H1 (cell line): ENCODE results near the gene HDAC9. TPM values are rescaled to one million over a fixed set of nuclear protein-coding genes. Genes with fewer than 3 reads are reported as not detected.

Experiments used
- CTCF ChIA-PET: fragments of 300-600 bp; sonication (Branson Sonifier 250); formaldehyde crosslinking; loops from one replicate; lab custom pipeline; 2021; ENCODE audit not compliant: partially characterized antibody; lab: Charles Lee
- POLR2A ChIA-PET: fragments of 300-600 bp; sonication (Branson Sonifier 250); formaldehyde crosslinking; loops from one replicate; lab custom pipeline; 2021; ENCODE audit warnings: inconsistent platforms; ENCODE audit not compliant: partially characterized antibody; lab: Charles Lee
- DNase-seq, 2 experiments: peaks; one replicate each; pipeline versions ENCODE4 v3.0.0 to v3.0.0-alpha.2; 2010 to 2022; ENCODE audit warnings: low spot score in 2 of 2, low read depth in 1 of 2, mixed read lengths in 1 of 2
- FAIRE-seq: peaks from 2 replicates; lab custom pipeline; 2011; peaks lifted over from hg19 to GRCh38; lab: Jason Lieb, UNC
- H2AFZ ChIP-seq: 2 replicates; pipeline ENCODE4 v1.8.1; 2012; ENCODE audit warnings: low read length, inconsistent platforms
- H2AK5ac ChIP-seq: 2 replicates; pipeline ENCODE4 v1.6.1; 2013; ENCODE audit warnings: low read depth, low read length
- H2BK120ac ChIP-seq: replicated peaks from 2 replicates; pipeline ENCODE3; 2013; ENCODE audit warnings: low read depth, low read length, inconsistent platforms
- H2BK12ac ChIP-seq: 2 replicates; pipeline ENCODE4 v1.6.1; 2013; ENCODE audit warnings: low read depth, low read length
- H2BK15ac ChIP-seq: 2 replicates; pipeline ENCODE4 v1.6.1; 2013; ENCODE audit warnings: low read length
- H2BK20ac ChIP-seq: 2 replicates; pipeline ENCODE4 v1.6.1; 2013; ENCODE audit warnings: low read length
- H2BK5ac ChIP-seq: 2 replicates; pipeline ENCODE4 v1.6.1; 2013; ENCODE audit warnings: low read depth, low read length
- H3K14ac ChIP-seq: 2 replicates; pipeline ENCODE4 v1.6.1; 2013; ENCODE audit warnings: inconsistent platforms; ENCODE audit not compliant: insufficient read length
- H3K18ac ChIP-seq: 2 replicates; pipeline ENCODE4 v1.6.1; 2013; ENCODE audit warnings: low read length; ENCODE audit errors: extremely low read depth
- H3K23ac ChIP-seq: 2 replicates; pipeline ENCODE4 v1.6.1; 2013; ENCODE audit warnings: inconsistent platforms; ENCODE audit not compliant: insufficient read length
- H3K23me2 ChIP-seq: 2 replicates; pipeline ENCODE4 v1.6.1; 2013; ENCODE audit warnings: low read depth, low read length
- H3K27ac ChIP-seq: 2 replicates; pipeline ENCODE4 v1.6.1; 2011; ENCODE audit warnings: low read depth, low read length, inconsistent platforms
- H3K27me3 ChIP-seq, 4 experiments: replicated peaks in 1 of 4; 1 replicate in 1 of 4; 2 replicates in 3 of 4; pipeline versions ENCODE4 v1.6.1 to v1.8.1; 2011 to 2013; ENCODE audit warnings: low read length in 3 of 4, mild to moderate bottlenecking in 3 of 4, inconsistent platforms in 2 of 4, mixed read lengths in 2 of 4, moderate library complexity in 1 of 4; ENCODE audit not compliant: control insufficient read depth in 3 of 4, insufficient read depth in 3 of 4; ENCODE audit errors: extremely low read depth in 1 of 4
- H3K36me3 ChIP-seq, 4 experiments: 2 replicates each; pipeline versions ENCODE4 v1.6.1 to v1.8.1; 2011 to 2013; ENCODE audit warnings: mild to moderate bottlenecking in 4 of 4, low read length in 3 of 4, moderate library complexity in 2 of 4, control low read depth in 1 of 4, inconsistent platforms in 1 of 4; ENCODE audit not compliant: insufficient read depth in 4 of 4, control insufficient read depth in 2 of 4
- H3K4ac ChIP-seq: replicated peaks from 2 replicates; pipeline ENCODE3; 2013; ENCODE audit warnings: low read length, low read depth, mixed read lengths, inconsistent platforms; ENCODE audit not compliant: insufficient read length
- H3K4me1 ChIP-seq, 4 experiments: replicated peaks in 1 of 4; 1 replicate in 1 of 4; 2 replicates in 3 of 4; pipeline versions ENCODE4 v1.6.1 to v1.8.1; 2011 to 2013; ENCODE audit warnings: low read length in 3 of 4, inconsistent platforms in 2 of 4, mixed read lengths in 1 of 4; ENCODE audit not compliant: insufficient read depth in 4 of 4, control insufficient read depth in 3 of 4
- H3K4me2 ChIP-seq, 2 experiments: 2 replicates each; pipeline versions ENCODE4 v1.6.1 to v1.8.1; 2011 to 2013; ENCODE audit warnings: low read depth in 2 of 2, low read length in 2 of 2, control low read depth in 1 of 2, inconsistent platforms in 1 of 2, mild to moderate bottlenecking in 1 of 2; ENCODE audit not compliant: insufficient read depth in 1 of 2
- H3K4me3 ChIP-seq, 4 experiments: fragments of 200-600, 300-600 bp in 1 of 4; sonication (generic), shearing (Covaris generic), sonication (Bioruptor Twin) in 1 of 4; 2 replicates each; pipeline versions ENCODE4 v1.5.1 to v1.8.1; 2011 to 2016; ENCODE audit warnings: low read length in 4 of 4, low read depth in 3 of 4, control low read depth in 2 of 4, inconsistent platforms in 2 of 4, mild to moderate bottlenecking in 2 of 4, mixed read lengths in 1 of 4, moderate library complexity in 1 of 4; ENCODE audit not compliant: insufficient read depth in 2 of 4; ENCODE audit errors: extremely low read depth in 1 of 4
- H3K56ac ChIP-seq: replicated peaks from 2 replicates; pipeline ENCODE3; 2013; ENCODE audit warnings: low read depth, mild to moderate bottlenecking, mixed read lengths, low read length, inconsistent platforms; ENCODE audit not compliant: insufficient read length
- H3K79me1 ChIP-seq: 2 replicates; pipeline ENCODE4 v1.6.1; 2013; ENCODE audit warnings: low read depth, low read length, control low read depth
- H3K79me2 ChIP-seq, 2 experiments: 2 replicates each; pipeline versions ENCODE4 v1.6.1 to v1.8.1; 2012 to 2013; ENCODE audit warnings: low read length in 2 of 2, mild to moderate bottlenecking in 2 of 2, inconsistent platforms in 1 of 2; ENCODE audit not compliant: insufficient read depth in 2 of 2, control insufficient read depth in 1 of 2
- H3K9ac ChIP-seq, 4 experiments: replicated peaks in 1 of 4; 1 replicate in 1 of 4; 2 replicates in 3 of 4; pipeline versions ENCODE4 v1.6.1 to v1.8.1; 2011 to 2013; ENCODE audit warnings: low read depth in 3 of 4, low read length in 3 of 4, control low read depth in 2 of 4, mild to moderate bottlenecking in 2 of 4, moderate library complexity in 2 of 4, inconsistent platforms in 1 of 4; ENCODE audit errors: extremely low read depth in 1 of 4
- H3K9me3 ChIP-seq, 2 experiments: 2 replicates each; pipeline versions ENCODE4 v1.6.1 to v1.8.1; 2012 to 2013; ENCODE audit warnings: mild to moderate bottlenecking in 2 of 2, moderate library complexity in 2 of 2, control low read depth in 1 of 2, inconsistent platforms in 1 of 2, low read depth in 1 of 2, low read length in 1 of 2, mixed read lengths in 1 of 2; ENCODE audit not compliant: insufficient read depth in 2 of 2
- H4K20me1 ChIP-seq, 2 experiments: replicated peaks in 1 of 2; 2 replicates each; pipeline versions ENCODE3 to v1.8.1; 2011 to 2013; ENCODE audit warnings: inconsistent platforms in 2 of 2, low read length in 2 of 2, mild to moderate bottlenecking in 1 of 2; ENCODE audit not compliant: insufficient read depth in 2 of 2, control insufficient read depth in 1 of 2
- H4K5ac ChIP-seq: 2 replicates; pipeline ENCODE4 v1.6.1; 2013; ENCODE audit warnings: low read length, low read depth, mixed read lengths, inconsistent platforms; ENCODE audit not compliant: insufficient read length
- H4K8ac ChIP-seq: 2 replicates; pipeline ENCODE4 v1.8.0; 2013; ENCODE audit warnings: mild to moderate bottlenecking, moderate library complexity, low read length, inconsistent platforms; ENCODE audit not compliant: insufficient read depth; ENCODE audit errors: extremely low read depth
- H4K91ac ChIP-seq: replicated peaks from 2 replicates; pipeline ENCODE3; 2013; ENCODE audit warnings: low read length, mixed read lengths, inconsistent platforms; ENCODE audit not compliant: insufficient read length
- CREB1 ChIP-seq: IDR thresholded peaks from 2 replicates; pipeline ENCODE4 v1.6.1; 2012; ENCODE audit warnings: inconsistent platforms
- PHF8 ChIP-seq: fragments of 200-600 bp; sonication (generic); conservative IDR thresholded peaks from 2 replicates; pipeline ENCODE4 v1.7.1; 2012; ENCODE audit warnings: low read depth, mild to moderate bottlenecking, inconsistent platforms, low read length, moderate library complexity
- WGBS, 2 experiments: shearing (Covaris generic) in 1 of 2; methylation state at CpG; one replicate each; pipeline versions ENCODE4 v1.1.6 to v1.1.7; 2013 to 2015; ENCODE audit warnings: low lambda C conversion rate in 2 of 2, mixed read lengths in 2 of 2, inconsistent platforms in 1 of 2, low coverage in 1 of 2, missing lambda C conversion rate in 1 of 2; ENCODE audit not compliant: insufficient replicate concordance in 2 of 2, insufficient coverage in 1 of 2, insufficient read length in 1 of 2; ENCODE audit errors: extremely low coverage in 1 of 2, missing lambda C conversion rate in 1 of 2; 5-methylcytosine and 5-hydroxymethylcytosine counted together
- polyA plus RNA-seq, 7 experiments: library from polyadenylated mRNA; depleted of rRNA in 3 of 7; stranded (reverse) in 5 of 7; unstranded in 2 of 7; fragments of >200 nt in 5 of 7; fragments of 200-250 nt in 2 of 7; gene quantifications; 1 replicate in 5 of 7; 2 replicates in 1 of 7; 4 replicates in 1 of 7; pipeline versions ENCODE4 v1.2.1 to v1.2.3, GENCODE V29; 2011 to 2013; ENCODE audit warnings: missing spikeins in 2 of 7, mixed read lengths in 2 of 7
- total RNA-seq: library from RNA; stranded (reverse); fragmentation: NEBNext Ultra II Directional; extraction: Animal tissue kit (Norgen Biotek cat#: 25700); gene quantifications from 2 replicates; pipeline ENCODE4 v1.2.1, GENCODE V29; 2021

The HDAC9 gene
- total and polyA plus RNA-seq, 2 of the 8 experiments (the other 6 are each of a cell fraction or from before 2014, with no cell fraction given), result 9.5 to 13.1 TPM

DNA sequence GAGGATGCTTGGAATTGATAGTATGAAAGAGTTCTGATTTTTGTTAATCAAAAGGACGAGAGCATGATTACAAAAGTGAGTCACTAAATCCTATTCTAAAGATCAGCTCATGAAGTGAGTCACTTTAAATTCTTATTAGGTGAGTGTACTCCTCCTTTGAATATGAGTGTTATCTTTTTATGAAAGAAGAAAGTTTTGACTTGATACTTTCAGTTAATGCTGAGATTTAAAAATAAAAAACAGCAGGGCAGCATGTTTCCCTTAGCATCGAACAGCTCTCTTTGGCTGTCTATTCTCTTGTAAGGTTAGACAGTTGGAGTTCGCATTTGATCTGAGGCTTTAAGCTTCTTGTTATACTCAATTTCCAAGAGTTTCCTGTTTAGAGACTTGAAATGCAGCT is 399.9 kb downstream of the HDAC9 start:
- H3K27me3 ChIP-seq, result no peaks in the 10 kb centered on the region
- H3K79me1 ChIP-seq, result no peaks in the 10 kb centered on the region
- no peak overlapping the region for H2BK12ac ChIP-seq
- H2BK20ac ChIP-seq, result no peak overlapping the region
- no peaks in the 10 kb centered on the region for H3K9me3 ChIP-seq
- WGBS, 2 experiments, result 79% methylated on average over 3 of the region's 3 CpGs; no CpG with 5 or more reads in 1 of the 2 experiments
- CTCF ChIA-PET, result interaction anchor here (0.6 to 1.8 kb wide), 9 partner anchors 9 to 956 kb away, joined by 3 to 7 read pairs (median 3); no protein-coding TSS in a partner anchor
- H3K14ac ChIP-seq, result no peak overlapping the region
- no peak overlapping the region for H2AK5ac ChIP-seq
- H2BK120ac ChIP-seq, result no peak overlapping the region
- H4K8ac ChIP-seq, result no peak overlapping the region
- no peak overlapping the region for H2BK15ac ChIP-seq
- no peak overlapping the region for H4K91ac ChIP-seq
- DNase-seq, result no peak
- no peak overlapping the region for H3K27ac ChIP-seq
- H3K4ac ChIP-seq, result no peak overlapping the region
- no peaks in the 10 kb centered on the region for H3K79me2 ChIP-seq
- POLR2A ChIA-PET, result no interaction called here
- TF ChIP-seq CREB1 (no peak), PHF8 (no peak)
- H2AFZ ChIP-seq, result no peak overlapping the region
- H3K23ac ChIP-seq, result no peak overlapping the region
- H3K23me2 ChIP-seq, result no peaks in the 10 kb centered on the region
- no peaks in the 10 kb centered on the region for H4K20me1 ChIP-seq
- no peak overlapping the region for H3K4me3 ChIP-seq
- no peak overlapping the region for H4K5ac ChIP-seq
- H3K56ac ChIP-seq, result no peak overlapping the region
- no peak overlapping the region for H3K4me2 ChIP-seq
- no peak overlapping the region for H3K9ac ChIP-seq
- no peaks in the 10 kb centered on the region for H3K4me1 ChIP-seq
- H3K36me3 ChIP-seq, result no peaks in the 10 kb centered on the region
- no peak overlapping the region for H2BK5ac ChIP-seq
- FAIRE-seq, result no peak
- H3K18ac ChIP-seq, result no peak overlapping the region
